ENCODE measurements around the gene PPP1R18. TPM values are rescaled to one million over a fixed set of nuclear protein-coding genes. Genes with fewer than 3 reads are reported as not detected.
A peak's percentile ranks its signal among the peaks of the same experiment; 100 is the strongest.

PPP1R18 gene
- total and polyA plus RNA-seq, 9 of the 15 experiments (the other 6 are each of a cell fraction or from before 2014, with no cell fraction given), result 12.0 to 99.2 (median 42.6) TPM

DNA sequence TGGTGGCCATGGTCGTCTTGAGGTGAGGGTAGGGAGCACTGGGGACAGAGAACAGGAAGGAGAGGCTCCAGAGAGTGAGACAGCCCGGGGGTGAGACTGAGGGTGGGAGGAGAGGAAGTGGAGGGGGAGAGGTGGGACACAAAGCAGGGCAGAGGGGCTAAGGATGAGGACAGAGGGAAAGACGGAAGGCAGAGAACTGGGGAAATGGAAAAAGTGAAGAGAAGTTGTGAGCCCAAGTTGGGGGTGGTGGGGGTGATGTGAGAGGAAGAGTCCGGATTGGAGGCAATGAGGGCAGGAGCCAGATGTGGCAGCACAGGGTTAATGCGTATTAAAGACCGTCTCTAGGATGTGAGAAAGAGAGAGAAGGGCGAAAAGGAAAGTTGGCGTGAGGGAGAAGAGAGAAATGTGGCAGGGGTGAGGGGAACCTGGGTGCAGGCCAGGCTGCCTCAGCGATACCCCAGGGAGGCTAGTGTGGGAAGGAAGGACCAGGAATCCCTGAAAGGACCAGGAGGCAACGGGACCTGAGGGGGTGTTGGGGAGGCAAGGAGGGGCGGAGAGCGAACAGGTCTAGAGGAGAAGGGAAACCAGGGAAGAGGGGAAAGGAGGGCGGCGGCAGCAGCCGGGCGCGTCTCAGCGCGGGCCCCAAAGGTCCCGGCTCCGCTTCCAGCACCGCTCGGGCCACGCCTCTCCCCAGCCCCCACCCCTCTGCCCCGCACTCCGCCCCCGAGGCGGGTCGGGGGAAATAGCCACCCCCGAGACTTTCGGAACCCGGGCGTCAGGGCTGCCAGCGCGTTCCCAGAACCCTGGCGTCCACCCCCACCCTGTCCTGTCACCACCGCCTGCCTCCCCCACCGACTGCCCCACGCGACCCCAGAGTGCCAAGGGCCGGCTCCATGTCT is at the start of gene PPP1R18 (continued):
- no peak for TF ChIP-seq MAFG (tag; conservative IDR thresholded peaks at IDR 0.05)
- TF ChIP-seq ZNF778 (CRISPR knock-in tag; IDR thresholded peaks at IDR 0.05), result no peak
- TF ChIP-seq, protein P1, sequence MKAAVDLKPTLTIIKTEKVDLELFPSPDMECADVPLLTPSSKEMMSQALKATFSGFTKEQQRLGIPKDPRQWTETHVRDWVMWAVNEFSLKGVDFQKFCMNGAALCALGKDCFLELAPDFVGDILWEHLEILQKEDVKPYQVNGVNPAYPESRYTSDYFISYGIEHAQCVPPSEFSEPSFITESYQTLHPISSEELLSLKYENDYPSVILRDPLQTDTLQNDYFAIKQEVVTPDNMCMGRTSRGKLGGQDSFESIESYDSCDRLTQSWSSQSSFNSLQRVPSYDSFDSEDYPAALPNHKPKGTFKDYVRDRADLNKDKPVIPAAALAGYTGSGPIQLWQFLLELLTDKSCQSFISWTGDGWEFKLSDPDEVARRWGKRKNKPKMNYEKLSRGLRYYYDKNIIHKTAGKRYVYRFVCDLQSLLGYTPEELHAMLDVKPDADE (conservative IDR thresholded peaks at IDR 0.05; ENCODE audit: control insufficient read depth, low read depth, low read length), result peak; percentile 81
- TF ChIP-seq, protein P2, sequence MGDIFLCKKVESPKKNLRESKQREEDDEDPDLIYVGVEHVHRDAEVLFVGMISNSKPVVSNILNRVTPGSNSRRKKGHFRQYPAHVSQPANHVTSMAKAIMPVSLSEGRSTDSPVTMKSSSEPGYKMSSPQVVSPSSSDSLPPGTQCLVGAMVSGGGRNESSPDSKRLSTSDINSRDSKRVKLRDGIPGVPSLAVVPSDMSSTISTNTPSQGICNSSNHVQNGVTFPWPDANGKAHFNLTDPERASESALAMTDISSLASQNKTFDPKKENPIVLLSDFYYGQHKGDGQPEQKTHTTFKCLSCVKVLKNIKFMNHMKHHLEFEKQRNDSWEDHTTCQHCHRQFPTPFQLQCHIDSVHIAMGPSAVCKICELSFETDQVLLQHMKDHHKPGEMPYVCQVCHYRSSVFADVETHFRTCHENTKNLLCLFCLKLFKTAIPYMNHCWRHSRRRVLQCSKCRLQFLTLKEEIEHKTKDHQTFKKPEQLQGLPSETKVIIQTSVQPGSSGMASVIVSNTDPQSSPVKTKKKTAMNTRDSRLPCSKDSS (IDR thresholded peaks at IDR 0.05; ENCODE audit: low read depth, partially characterized antibody), result peak; percentile 63
- TF ChIP-seq, protein P3, sequence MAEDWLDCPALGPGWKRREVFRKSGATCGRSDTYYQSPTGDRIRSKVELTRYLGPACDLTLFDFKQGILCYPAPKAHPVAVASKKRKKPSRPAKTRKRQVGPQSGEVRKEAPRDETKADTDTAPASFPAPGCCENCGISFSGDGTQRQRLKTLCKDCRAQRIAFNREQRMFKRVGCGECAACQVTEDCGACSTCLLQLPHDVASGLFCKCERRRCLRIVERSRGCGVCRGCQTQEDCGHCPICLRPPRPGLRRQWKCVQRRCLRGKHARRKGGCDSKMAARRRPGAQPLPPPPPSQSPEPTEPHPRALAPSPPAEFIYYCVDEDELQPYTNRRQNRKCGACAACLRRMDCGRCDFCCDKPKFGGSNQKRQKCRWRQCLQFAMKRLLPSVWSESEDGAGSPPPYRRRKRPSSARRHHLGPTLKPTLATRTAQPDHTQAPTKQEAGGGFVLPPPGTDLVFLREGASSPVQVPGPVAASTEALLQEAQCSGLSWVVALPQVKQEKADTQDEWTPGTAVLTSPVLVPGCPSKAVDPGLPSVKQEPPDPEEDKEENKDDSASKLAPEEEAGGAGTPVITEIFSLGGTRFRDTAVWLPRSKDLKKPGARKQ (CRISPR knock-in tag; IDR thresholded peaks at IDR 0.05), result no peak
- TF ChIP-seq, protein P4, sequence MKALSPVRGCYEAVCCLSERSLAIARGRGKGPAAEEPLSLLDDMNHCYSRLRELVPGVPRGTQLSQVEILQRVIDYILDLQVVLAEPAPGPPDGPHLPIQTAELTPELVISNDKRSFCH (CRISPR knock-in tag; IDR thresholded peaks at IDR 0.05), result no peak
- TF ChIP-seq, protein P4 (tag; IDR thresholded peaks at IDR 0.05), result no peak
- no peak for TF ChIP-seq NEUROD1 (IDR thresholded peaks at IDR 0.05; ENCODE audit: borderline replicate concordance, low read depth, low read length, partially characterized antibody)
- TF ChIP-seq ILF3 (IDR thresholded peaks at IDR 0.05; ENCODE audit: borderline replicate concordance), result no peak
- TF ChIP-seq, protein P5, sequence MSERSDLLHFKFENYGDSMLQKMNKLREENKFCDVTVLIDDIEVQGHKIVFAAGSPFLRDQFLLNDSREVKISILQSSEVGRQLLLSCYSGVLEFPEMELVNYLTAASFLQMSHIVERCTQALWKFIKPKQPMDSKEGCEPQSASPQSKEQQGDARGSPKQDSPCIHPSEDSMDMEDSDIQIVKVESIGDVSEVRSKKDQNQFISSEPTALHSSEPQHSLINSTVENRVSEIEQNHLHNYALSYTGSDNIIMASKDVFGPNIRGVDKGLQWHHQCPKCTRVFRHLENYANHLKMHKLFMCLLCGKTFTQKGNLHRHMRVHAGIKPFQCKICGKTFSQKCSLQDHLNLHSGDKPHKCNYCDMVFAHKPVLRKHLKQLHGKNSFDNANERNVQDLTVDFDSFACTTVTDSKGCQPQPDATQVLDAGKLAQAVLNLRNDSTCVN (CRISPR knock-in tag; IDR thresholded peaks at IDR 0.05), result peak; percentile 71; the same call in 1 of the 2 replicates
- TF ChIP-seq ZNF282 (CRISPR knock-in tag; IDR thresholded peaks at IDR 0.05), result no peak
- TF ChIP-seq NFRKB (IDR thresholded peaks at IDR 0.05; ENCODE audit: low read depth), result peak; percentile 46; the same call in 1 of the 2 replicates
- no peak for TF ChIP-seq ETV6 (IDR thresholded peaks at IDR 0.05; ENCODE audit: borderline replicate concordance in 1 of 2, low read depth in 2 of 2, low read length in 1 of 2)
- no peak for TF ChIP-seq ETV6 (CRISPR knock-in tag; IDR thresholded peaks at IDR 0.05; ENCODE audit: borderline replicate concordance)
- TF ChIP-seq ZNF583 (CRISPR knock-in tag; IDR thresholded peaks at IDR 0.05), result no peak
- TF ChIP-seq, protein P6, sequence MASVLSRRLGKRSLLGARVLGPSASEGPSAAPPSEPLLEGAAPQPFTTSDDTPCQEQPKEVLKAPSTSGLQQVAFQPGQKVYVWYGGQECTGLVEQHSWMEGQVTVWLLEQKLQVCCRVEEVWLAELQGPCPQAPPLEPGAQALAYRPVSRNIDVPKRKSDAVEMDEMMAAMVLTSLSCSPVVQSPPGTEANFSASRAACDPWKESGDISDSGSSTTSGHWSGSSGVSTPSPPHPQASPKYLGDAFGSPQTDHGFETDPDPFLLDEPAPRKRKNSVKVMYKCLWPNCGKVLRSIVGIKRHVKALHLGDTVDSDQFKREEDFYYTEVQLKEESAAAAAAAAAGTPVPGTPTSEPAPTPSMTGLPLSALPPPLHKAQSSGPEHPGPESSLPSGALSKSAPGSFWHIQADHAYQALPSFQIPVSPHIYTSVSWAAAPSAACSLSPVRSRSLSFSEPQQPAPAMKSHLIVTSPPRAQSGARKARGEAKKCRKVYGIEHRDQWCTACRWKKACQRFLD (CRISPR knock-in tag; IDR thresholded peaks at IDR 0.05), result no peak
- no peak for TF ChIP-seq BHLHE40 (IDR thresholded peaks at IDR 0.05; ENCODE audit: low read length)
- TF ChIP-seq, protein P7, sequence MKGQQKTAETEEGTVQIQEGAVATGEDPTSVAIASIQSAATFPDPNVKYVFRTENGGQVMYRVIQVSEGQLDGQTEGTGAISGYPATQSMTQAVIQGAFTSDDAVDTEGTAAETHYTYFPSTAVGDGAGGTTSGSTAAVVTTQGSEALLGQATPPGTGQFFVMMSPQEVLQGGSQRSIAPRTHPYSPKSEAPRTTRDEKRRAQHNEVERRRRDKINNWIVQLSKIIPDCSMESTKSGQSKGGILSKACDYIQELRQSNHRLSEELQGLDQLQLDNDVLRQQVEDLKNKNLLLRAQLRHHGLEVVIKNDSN (CRISPR knock-in tag; IDR thresholded peaks at IDR 0.05), result no peak; the same call in 1 of the 2 replicates
